SKM-1 treated with dmso at 0.1 percent for 144 hours (cell line): ENCODE results near the gene TSGA10IP.

Experiments
- DNase-seq: peaks from one replicate; lab custom pipeline; 2025; ENCODE audit not compliant: unreplicated experiment; lab: John Stamatoyannopoulos, UW

Gene TSGA10IP

DNA sequence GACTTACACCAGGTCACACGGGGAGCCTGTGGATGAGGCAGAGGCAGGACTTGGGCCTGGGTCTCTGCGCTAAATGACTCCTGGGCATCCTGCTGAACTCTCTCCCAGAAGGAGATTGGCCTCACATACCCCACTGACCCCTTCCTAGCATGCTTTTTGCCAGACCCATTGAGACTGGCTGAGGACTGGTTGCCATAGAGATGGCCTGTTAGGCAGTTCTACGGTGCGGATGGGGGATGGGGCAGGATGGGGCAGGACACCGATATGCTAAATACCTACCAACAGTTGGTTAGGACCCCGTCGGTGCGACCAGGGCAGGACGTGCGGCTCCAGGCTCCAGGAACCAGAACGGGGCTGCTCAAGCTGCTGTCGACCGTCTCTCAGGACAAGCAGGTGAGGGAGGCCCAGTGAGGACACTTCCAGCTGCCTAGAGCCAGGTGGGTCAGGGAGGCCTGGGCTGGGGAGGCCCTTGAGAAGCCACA, at the start of gene TSGA10IP:
TSGA10IP (plus strand) TSS at position 51 of the 482 bp plus-strand sequence; CDS start at position 247, 196 bp downstream.
- DNase-seq: no peak

- DNase-seq: no peak
Measured at GRCh38 chr11:65895482-65895981, 49.7 kb upstream of the TSGA10IP start.

- DNase-seq: no peak
Measured at GRCh38 chr11:65896034-65896999, 49.0 kb upstream of the TSGA10IP start.

- DNase-seq: no peak
Measured at GRCh38 chr11:65897020-65897471, 48.2 kb upstream of the TSGA10IP start.

GRCh38 chr11:65898656-65899355, 46.5 kb upstream of the TSGA10IP start:
- DNase-seq: peak; percentile 34

GRCh38 chr11:65899356-65900124, 45.7 kb upstream of the TSGA10IP start:
- DNase-seq: no peak

DNA sequence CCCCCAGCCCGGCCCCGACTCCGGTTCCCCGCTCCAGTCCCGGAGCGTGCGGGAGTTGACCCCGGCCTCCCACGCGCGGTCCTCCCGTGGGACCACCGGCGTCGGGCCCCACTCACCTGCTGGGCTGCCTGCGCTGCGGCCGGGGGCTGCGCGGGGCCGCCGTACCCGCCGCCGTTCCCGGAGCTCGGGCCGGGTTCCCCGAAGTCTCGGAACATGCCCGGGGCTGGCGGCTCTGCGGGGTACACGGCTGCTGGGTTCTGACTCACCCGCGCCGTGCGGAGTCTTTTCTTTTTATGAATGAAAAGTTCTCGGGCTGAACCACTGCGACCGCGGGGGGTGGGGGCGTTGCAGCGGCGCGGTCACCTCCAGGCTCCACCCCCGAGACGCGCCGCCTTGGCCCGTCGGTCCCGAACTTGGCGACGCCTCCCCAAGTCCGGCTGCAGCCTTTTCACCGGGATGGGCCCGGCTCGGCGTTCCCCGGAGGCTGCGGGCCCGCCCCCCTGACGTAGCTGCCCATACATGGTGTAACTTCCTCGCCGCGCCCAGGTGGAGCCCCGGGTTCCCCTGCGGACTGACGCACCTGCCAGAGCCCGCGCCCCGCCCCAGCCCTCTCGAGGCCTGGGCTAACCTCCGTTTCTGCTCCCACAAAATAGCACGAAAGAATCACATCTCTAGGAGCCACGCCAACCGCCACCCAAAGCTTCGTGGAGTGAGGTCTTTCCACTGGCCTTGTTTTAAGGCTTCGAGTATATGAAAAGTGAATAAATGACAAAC, 45.0 kb upstream of the TSGA10IP start, which contains the start of gene FOSL1:
FOSL1 (minus strand) TSS at position 264 of the 774 bp plus-strand sequence; CDS start at position 215, 49 bp downstream.
- peak; percentile 83 for DNase-seq

- no peak for DNase-seq
Measured at GRCh38 chr11:65900899-65901180, 44.4 kb upstream of the TSGA10IP start.

- DNase-seq: no peak
Measured at GRCh38 chr11:65903068-65903481, 42.2 kb upstream of the TSGA10IP start.

- DNase-seq: no peak
Measured at GRCh38 chr11:65903715-65904114, 41.6 kb upstream of the TSGA10IP start.

DNA sequence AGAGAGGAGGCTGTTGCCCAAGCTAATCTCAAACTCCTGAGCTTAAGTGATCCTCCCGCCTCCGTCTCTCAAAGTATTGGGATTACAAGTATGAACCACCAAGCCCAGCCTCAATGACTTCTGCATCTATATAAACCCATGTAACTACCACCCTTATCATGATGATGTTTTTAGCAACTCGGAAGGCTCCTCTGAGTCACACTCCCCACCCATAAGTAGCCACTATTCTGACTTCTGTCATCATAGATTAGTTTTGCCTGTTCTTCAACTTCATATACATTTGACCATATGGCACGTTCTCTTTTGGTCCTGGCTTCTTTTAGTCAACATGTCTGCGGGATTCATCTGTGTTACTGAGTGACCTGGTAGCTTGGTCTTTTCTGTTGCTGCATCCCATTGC, 38.7 kb upstream of the TSGA10IP start:
- no peak for DNase-seq

GRCh38 chr11:65907878-65908277, 37.4 kb upstream of the TSGA10IP start:
- no peak for DNase-seq

- DNase-seq: peak; percentile 27
Measured at GRCh38 chr11:65911682-65912568, 33.4 kb upstream of the TSGA10IP start.

- DNase-seq: no peak
Measured at GRCh38 chr11:65912845-65913244, 32.4 kb upstream of the TSGA10IP start.

DNA sequence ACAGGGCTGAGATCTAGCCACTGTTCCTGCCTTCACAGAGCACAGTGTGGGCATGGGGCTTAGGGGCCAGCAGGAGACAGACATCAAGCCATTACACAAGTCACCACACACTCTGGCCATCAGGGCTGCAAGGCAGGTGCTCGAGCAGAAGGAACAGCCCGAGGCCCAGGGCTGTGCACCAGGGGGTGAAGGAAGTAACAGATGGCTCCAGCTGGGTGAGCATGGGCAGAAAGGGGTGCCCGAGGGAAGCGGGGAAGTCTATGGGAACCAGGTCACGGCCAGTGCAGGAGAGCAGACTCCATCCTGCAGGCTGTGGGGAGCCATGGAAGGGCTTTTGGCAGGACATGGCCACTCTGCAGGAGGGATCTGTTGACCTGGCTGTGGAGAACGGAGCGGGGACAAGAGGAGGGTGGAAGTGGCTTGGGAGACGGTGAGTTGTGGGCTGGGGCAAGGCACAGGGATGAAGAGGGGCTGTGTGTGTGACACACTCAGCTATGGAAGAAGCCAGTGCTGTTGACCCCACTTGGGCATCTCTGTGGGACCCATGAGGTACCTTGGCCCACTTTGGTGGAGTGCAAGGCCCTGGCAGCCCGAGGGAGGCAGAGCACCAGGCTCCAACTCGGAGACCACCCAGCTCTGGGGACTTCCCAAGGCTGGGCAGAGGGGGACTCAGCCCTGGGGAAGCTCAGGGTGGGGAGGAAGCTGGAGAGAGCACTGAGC, 30.0 kb upstream of the TSGA10IP start:
- DNase-seq: no peak

DNA sequence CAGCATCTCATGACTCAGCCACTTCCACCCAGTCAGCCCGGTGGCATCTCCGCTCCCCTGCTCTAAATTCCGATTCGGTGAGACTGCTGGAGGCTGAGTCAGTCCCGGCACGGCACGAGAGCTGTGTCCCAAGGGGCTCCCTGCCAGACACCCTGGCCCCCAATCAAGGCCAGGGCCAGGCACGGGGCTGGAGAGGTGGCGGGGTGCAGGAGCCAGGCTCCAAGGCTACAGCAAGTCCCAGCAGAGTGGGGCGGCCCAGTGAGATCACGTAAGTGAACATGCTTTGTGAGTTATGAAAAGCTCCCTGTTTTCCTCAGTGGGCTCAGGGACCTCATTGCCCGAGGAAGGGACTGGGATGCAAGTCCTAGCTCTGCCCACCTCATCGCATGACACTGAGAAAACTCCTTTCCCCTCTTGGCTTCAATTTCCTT, 29.4 kb upstream of the TSGA10IP start:
- DNase-seq: no peak

DNA sequence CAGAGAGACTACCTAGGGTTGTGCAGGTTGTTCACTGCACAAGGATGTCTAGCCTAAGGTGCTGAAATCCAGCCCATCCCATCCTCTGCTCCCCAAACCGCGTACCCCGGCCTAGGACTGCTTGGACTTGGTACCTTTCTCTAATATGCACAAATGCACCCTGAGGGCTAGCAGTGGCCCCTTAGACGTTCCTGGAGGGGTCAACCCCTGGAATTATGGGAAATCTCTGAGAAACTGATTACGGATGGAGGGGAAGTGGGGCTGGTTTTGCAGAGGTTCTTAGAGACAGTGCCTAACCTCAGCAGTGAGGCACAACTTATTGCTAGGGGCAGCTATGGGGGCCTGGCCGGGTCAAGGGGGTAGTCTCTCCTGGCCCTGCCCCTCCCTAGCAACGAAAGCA, 28.9 kb upstream of the TSGA10IP start:
- DNase-seq: no peak

GRCh38 chr11:65917077-65917433, 28.2 kb upstream of the TSGA10IP start:
- DNase-seq: no peak
